Endothelial cell of umbilical vein (primary cell): ENCODE data around the gene FABP7. TPM values are rescaled to one million over a fixed set of nuclear protein-coding genes. Genes with fewer than 3 reads are reported as not detected.

Experiments used
- BruUV-seq: library from RNA; stranded (reverse); fragments of 400-500 nt; replicated peaks from 2 replicates; lab custom pipeline; 2021; lab: Mats Ljungman, UMichigan
- CTCF ChIA-PET: fragments of 300-600, 350-600 bp; sonication (Branson Sonifier 250); formaldehyde crosslinking; loops from one replicate; lab custom pipeline; 2021; ENCODE audit warnings: antibody characterized with exemption, inconsistent platforms; lab: Charles Lee
- POLR2A ChIA-PET: fragments of 300-600, 350-600 bp; sonication (Branson Sonifier 250); formaldehyde crosslinking; loops from one replicate; lab custom pipeline; 2021; ENCODE audit warnings: antibody characterized with exemption, inconsistent platforms; lab: Charles Lee
- DNase-seq: peaks from one replicate; pipeline ENCODE4 v3.0.0-alpha.2; 2011; ENCODE audit warnings: low read depth, low spot score
- FAIRE-seq: peaks from 2 replicates; lab custom pipeline; 2011; peaks lifted over from hg19 to GRCh38; lab: Jason Lieb, UNC
- H2AFZ ChIP-seq: 2 replicates; pipeline ENCODE4 v1.6.0; 2012; ENCODE audit warnings: low read depth, low read length, control low read depth, inconsistent platforms
- H3K27ac ChIP-seq: 2 replicates; pipeline ENCODE4 v1.5.1; 2011; ENCODE audit warnings: low read depth, mild to moderate bottlenecking, control low read depth, low read length, moderate library complexity; ENCODE audit not compliant: insufficient read depth
- H3K27me3 ChIP-seq, 2 experiments: 2 replicates each; pipeline versions ENCODE4 v1.6.0 to v1.6.1; 2011; ENCODE audit warnings: low read length in 2 of 2, mixed read lengths in 1 of 2; ENCODE audit not compliant: control insufficient read depth in 2 of 2, insufficient read depth in 2 of 2
- H3K36me3 ChIP-seq, 2 experiments: 2 replicates in 1 of 2; 3 replicates in 1 of 2; pipeline ENCODE4 v1.5.1; 2011; ENCODE audit warnings: low read length in 2 of 2, mild to moderate bottlenecking in 1 of 2, moderate library complexity in 1 of 2; ENCODE audit not compliant: control insufficient read depth in 2 of 2, insufficient read depth in 2 of 2; ENCODE audit errors: extremely low read depth in 1 of 2
- H3K4me1 ChIP-seq: 3 replicates; pipeline ENCODE4 v1.5.1; 2011; ENCODE audit warnings: mild to moderate bottlenecking, low read length; ENCODE audit not compliant: control insufficient read depth, insufficient read depth; ENCODE audit errors: extremely low read depth
- H3K4me2 ChIP-seq: 2 replicates; pipeline ENCODE4 v1.6.1; 2011; ENCODE audit warnings: low read length, control low read depth, mixed read lengths; ENCODE audit not compliant: insufficient read depth
- H3K4me3 ChIP-seq, 3 experiments: fragments of 200-600 bp in 1 of 3; sonication (generic), shearing (Covaris generic) in 1 of 3; replicated peaks in 1 of 3; 2 replicates each; pipeline ENCODE4 v1.5.1; 2011 to 2016; ENCODE audit warnings: control low read depth in 3 of 3, low read length in 3 of 3, mild to moderate bottlenecking in 2 of 3, inconsistent platforms in 1 of 3, low read depth in 1 of 3, moderate library complexity in 1 of 3; ENCODE audit not compliant: insufficient read depth in 1 of 3
- H3K79me2 ChIP-seq: 2 replicates; pipeline ENCODE4 v1.6.0; 2012; ENCODE audit warnings: low read length, inconsistent platforms; ENCODE audit not compliant: control insufficient read depth, insufficient read depth
- H3K9ac ChIP-seq: replicated peaks from 2 replicates; pipeline ENCODE3; 2011; ENCODE audit warnings: low read length, control low read depth; ENCODE audit not compliant: insufficient read depth; ENCODE audit errors: extremely low read depth
- H3K9me1 ChIP-seq: replicated peaks from 3 replicates; pipeline ENCODE4 v1.6.0; 2011; ENCODE audit warnings: mild to moderate bottlenecking, low read length; ENCODE audit not compliant: control insufficient read depth, insufficient read depth; ENCODE audit errors: extremely low read depth
- H3K9me3 ChIP-seq: replicated peaks from 2 replicates; pipeline ENCODE4 v1.5.1; 2012; ENCODE audit warnings: low read length, inconsistent platforms; ENCODE audit not compliant: control insufficient read depth, insufficient read depth
- H4K20me1 ChIP-seq: replicated peaks from 2 replicates; pipeline ENCODE3; 2011; ENCODE audit warnings: mild to moderate bottlenecking, low read length; ENCODE audit not compliant: control insufficient read depth, insufficient read depth; ENCODE audit errors: extremely low read depth
- CTCF ChIP-seq, 2 donors: IDR thresholded peaks; 1 replicate in 1 of 2; 2 replicates in 1 of 2; pipeline ENCODE4 v1.5.1; 2011; ENCODE audit warnings: low read length in 2 of 2, mild to moderate bottlenecking in 2 of 2, moderate library complexity in 2 of 2, control low read depth in 1 of 2, inconsistent platforms in 1 of 2, low read depth in 1 of 2; ENCODE audit not compliant: insufficient read depth in 1 of 2; ENCODE audit errors: extremely low read depth in 1 of 2
- EZH2 ChIP-seq: IDR thresholded peaks from 2 replicates; pipeline ENCODE4 v1.6.1; 2012; ENCODE audit warnings: borderline replicate concordance, low read depth, mild to moderate bottlenecking, moderate library complexity, low read length, inconsistent platforms; ENCODE audit not compliant: severe bottlenecking
- FOS ChIP-seq: IDR thresholded peaks from 2 replicates; pipeline ENCODE4 v1.6.1; 2011; ENCODE audit warnings: mild to moderate bottlenecking, low read length, moderate library complexity, borderline replicate concordance; ENCODE audit not compliant: insufficient read depth
- GATA2 ChIP-seq: IDR thresholded peaks from 2 replicates; pipeline ENCODE4 v1.7.0; 2011; ENCODE audit warnings: low read depth, mild to moderate bottlenecking, moderate library complexity, mixed read lengths, low read length; ENCODE audit not compliant: insufficient read length, insufficient read depth
- JUN ChIP-seq: IDR thresholded peaks from 2 replicates; pipeline ENCODE4 v1.6.1; 2011; ENCODE audit warnings: borderline replicate concordance, low read depth; ENCODE audit not compliant: insufficient read length, insufficient read depth
- MAX ChIP-seq: IDR thresholded peaks from 2 replicates; pipeline ENCODE4 v1.6.1; 2011; ENCODE audit not compliant: insufficient read depth, insufficient read length
- POLR2A ChIP-seq: IDR thresholded peaks from 2 replicates; pipeline ENCODE4 v1.6.1; 2012; ENCODE audit warnings: low read depth, mild to moderate bottlenecking, control low read depth, low read length
- dilution Hi-C: fragments of 300-500 bp; cut with MboI; formaldehyde crosslinking; loops from one replicate; pipeline ENCODE4 v1.15.0; 2019; ENCODE audit warnings: low sequenced_read_pairs; ENCODE audit not compliant: extremely low pct_ligation_motif_present
- intact Hi-C: fragments of 100-400 bp; cut with micrococcal nuclease; formaldehyde crosslinking; loops from one replicate; pipeline ENCODE4 v1.10.0; 2022
- polyA plus RNA-seq, 4 experiments: library from polyadenylated mRNA; depleted of rRNA in 3 of 4; stranded (reverse) in 3 of 4; unstranded in 1 of 4; fragments of >200 nt; gene quantifications; 2 replicates each; pipeline versions ENCODE4 v1.2.1 to v1.2.3, GENCODE V29; 2011 to 2012; ENCODE audit warnings: missing spikeins in 1 of 4
- small RNA-seq: library from RNA; depleted of rRNA; stranded (forward); fragments of <200 nt; gene quantifications from one replicate; pipeline ENCODE3, GENCODE V24; 2012; ENCODE audit warnings: low replicate concordance, low read depth; ENCODE audit not compliant: insufficient read depth, insufficient read length
- total RNA-seq: library from RNA; stranded (reverse); gene quantifications from 2 replicates; pipeline ENCODE4 v1.2.3, GENCODE V29; 2021

Gene FABP7
- total and polyA plus RNA-seq, 2 donors (not counting 3 experiments of a cell fraction or from before 2014, with no cell fraction given): not detected

GRCh38 chr6:122833021-122833491, 53.5 kb downstream of the FABP7 start:
- no peak overlapping the region for H3K4me2 ChIP-seq
- H2AFZ ChIP-seq: no peak overlapping the region
- H3K79me2 ChIP-seq: no peaks in the 10 kb centered on the region
- H3K9me3 ChIP-seq: no peaks in the 10 kb centered on the region
- H3K27ac ChIP-seq: no peak overlapping the region
- no TSS peak for BruUV-seq
- dilution Hi-C loops: no loop called here
- no peak overlapping the region for H3K4me3 ChIP-seq
- H4K20me1 ChIP-seq: no peaks in the 10 kb centered on the region
- no peak overlapping the region for H3K9ac ChIP-seq
- H3K27me3 ChIP-seq: no peaks in the 10 kb centered on the region
- intact Hi-C loops: no loop called here
- ChIA-PET CTCF (interaction anchor here (1.4 kb wide), 1 partner anchor 106 kb away, joined by 4 read pairs; no protein-coding TSS in a partner anchor), POLR2A (no interaction called here)
- H3K9me1 ChIP-seq: no peaks in the 10 kb centered on the region
- TF ChIP-seq POLR2A (no peak), GATA2 (no peak), JUN (no peak), MAX (no peak), CTCF (IDR thresholded peaks at IDR 0.05; ENCODE audit: extremely low read depth in 1 of 2, insufficient read depth in 1 of 2, low read depth in 1 of 2, low read length in 2 of 2) (no peak), EZH2 (no peak), FOS (no peak)
- DNase-seq: no peak
- no peak for FAIRE-seq
- no peaks in the 10 kb centered on the region for H3K36me3 ChIP-seq
- H3K4me1 ChIP-seq: no peaks in the 10 kb centered on the region

Small RNA genes lying within 50 kb of the gene (small RNA-seq; reads per million reads assigned to genes)
- not detected for gene RN7SL564P

Other genes starting within 250 kb of the FABP7 start
- not detected in 2 replicates for gene PKIB, start 169.3 kb upstream of the FABP7 start, total RNA-seq
- gene PKIB, start 169.3 kb upstream of the FABP7 start, polyA plus RNA-seq: not detected in 2 replicates
- gene SMPDL3A, start 9.5 kb downstream of the FABP7 start, total RNA-seq: 4.1 TPM in 2 replicates
- 4.2 and 7.0 TPM in 2 replicates for gene SMPDL3A, start 9.5 kb downstream of the FABP7 start, polyA plus RNA-seq
- gene CLVS2, start 216.5 kb downstream of the FABP7 start, total RNA-seq: not detected in 2 replicates
- gene CLVS2, start 216.5 kb downstream of the FABP7 start, polyA plus RNA-seq: not detected in 2 replicates